NOMO-1 treated with dmso at 0.1 percent for 144 hours (cell line): ENCODE results near the gene EPC2.

Source experiments
- DNase-seq: peaks from one replicate; lab custom pipeline; 2025; ENCODE audit not compliant: unreplicated experiment; lab: John Stamatoyannopoulos, UW

Gene EPC2, protein sequence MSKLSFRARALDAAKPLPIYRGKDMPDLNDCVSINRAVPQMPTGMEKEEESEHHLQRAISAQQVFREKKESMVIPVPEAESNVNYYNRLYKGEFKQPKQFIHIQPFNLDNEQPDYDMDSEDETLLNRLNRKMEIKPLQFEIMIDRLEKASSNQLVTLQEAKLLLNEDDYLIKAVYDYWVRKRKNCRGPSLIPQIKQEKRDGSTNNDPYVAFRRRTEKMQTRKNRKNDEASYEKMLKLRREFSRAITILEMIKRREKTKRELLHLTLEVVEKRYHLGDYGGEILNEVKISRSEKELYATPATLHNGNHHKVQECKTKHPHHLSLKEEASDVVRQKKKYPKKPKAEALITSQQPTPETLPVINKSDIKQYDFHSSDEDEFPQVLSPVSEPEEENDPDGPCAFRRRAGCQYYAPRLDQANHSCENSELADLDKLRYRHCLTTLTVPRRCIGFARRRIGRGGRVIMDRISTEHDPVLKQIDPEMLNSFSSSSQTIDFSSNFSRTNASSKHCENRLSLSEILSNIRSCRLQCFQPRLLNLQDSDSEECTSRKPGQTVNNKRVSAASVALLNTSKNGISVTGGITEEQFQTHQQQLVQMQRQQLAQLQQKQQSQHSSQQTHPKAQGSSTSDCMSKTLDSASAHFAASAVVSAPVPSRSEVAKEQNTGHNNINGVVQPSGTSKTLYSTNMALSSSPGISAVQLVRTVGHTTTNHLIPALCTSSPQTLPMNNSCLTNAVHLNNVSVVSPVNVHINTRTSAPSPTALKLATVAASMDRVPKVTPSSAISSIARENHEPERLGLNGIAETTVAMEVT

DNA sequence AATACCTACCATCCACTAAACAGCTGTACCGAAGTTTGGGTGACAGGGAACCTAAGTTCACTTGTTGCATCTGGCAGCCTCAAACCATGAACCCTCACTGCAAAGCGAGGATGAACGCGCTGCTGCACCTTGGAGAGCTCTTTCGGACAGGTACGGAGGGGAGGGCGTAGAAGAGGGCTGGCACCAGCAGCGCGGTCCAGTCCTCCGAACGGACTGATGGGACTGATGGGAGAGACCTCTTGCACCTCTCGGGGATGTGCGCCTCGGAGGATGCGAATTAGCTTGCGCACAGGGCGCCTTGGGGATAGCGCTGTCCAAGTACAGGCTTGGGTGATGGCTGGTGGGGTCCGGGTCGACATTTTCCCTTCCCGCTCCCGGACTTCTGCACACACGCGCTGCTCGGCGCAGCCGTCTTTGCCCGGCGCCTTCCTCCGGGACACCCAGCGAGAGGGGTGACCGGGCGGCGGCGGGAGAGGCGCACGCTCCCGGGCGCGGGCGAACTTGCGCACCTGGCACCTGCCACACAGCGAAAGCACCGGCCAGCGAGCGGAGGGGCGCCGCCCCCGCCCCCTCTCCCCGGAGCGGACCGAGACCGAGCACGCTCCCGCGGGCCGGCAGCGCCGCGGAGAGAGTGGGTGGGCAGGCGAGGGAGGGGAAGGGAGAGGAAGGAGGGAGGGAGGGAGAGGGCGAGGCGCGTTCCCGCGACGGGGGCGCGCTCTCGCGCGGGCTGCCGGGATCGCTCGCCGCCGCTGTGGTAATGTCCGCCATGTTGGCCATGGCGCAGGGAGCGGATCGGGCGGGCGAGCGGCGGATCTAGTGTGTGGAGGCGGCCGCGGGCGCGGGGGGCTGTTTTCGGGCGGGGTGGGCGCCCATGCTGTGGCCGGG lies at the start of gene EPC2:
Gene EPC2 (plus strand): TSS at position 754 of the 885 bp plus-strand sequence. CDS start 267 bp downstream, outside the sequence.
- peak; percentile 70 for DNase-seq

DNA sequence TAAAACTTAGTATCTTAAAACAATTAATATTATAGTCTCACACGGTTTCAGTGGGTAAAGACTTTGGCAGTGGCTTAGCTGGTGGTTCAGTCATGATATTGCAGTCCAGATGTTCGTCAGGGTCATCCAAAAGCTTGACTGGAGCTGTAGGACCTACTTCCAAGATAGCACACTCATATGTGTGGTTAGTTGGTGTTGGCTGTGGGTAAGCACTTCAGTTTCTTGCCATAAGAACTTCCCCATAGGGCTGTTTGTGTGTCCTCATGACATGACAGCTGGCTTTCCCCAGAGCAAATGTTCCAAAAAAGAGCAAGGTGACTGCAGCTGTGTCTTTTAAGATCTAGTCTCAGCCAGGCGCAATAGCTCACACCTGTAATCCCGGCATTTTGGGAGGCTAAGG lies 48.5 kb upstream of the EPC2 start:
- no peak for DNase-seq

DNA sequence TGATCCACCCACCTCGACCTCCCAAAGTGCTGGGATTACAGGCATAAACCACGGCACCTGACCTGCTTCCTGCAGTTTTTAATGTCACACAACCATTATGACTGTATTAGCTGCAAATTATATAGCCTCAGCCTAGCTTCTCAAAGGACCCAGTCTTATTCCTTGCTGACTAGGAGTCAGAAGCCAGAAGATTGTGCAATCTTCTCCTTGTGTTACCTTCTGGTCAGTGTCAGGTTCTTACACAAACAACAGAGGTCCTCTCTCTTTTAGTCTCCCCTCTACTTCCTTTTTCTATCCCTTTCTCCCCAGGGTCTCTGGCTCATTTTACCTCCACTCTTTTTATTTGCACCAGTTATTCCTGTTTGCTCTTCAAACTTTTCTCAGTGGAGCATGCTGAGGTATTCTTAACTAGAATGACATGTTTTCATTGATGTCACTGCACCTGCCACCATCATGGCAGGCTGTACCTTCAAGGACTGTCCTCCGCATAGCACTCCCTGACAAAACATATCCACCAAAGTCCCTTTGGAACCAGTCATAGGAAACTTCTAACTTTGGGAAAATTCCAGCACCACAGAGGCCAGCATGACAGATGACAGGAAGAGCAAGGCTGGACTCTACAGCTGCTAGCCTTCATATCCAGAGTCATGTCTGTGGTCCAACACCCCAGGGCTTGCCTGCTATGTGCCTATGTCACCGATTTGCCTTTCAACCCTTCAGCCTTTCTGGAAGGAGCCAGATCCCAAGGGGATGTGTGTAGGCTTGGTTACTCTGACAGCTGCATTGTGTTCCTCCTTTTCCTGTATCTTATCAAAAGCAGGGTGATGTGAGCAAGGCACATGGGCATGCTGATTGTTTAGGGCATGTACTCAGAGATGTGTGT lies 45.2 kb upstream of the EPC2 start:
- no peak for DNase-seq

DNA sequence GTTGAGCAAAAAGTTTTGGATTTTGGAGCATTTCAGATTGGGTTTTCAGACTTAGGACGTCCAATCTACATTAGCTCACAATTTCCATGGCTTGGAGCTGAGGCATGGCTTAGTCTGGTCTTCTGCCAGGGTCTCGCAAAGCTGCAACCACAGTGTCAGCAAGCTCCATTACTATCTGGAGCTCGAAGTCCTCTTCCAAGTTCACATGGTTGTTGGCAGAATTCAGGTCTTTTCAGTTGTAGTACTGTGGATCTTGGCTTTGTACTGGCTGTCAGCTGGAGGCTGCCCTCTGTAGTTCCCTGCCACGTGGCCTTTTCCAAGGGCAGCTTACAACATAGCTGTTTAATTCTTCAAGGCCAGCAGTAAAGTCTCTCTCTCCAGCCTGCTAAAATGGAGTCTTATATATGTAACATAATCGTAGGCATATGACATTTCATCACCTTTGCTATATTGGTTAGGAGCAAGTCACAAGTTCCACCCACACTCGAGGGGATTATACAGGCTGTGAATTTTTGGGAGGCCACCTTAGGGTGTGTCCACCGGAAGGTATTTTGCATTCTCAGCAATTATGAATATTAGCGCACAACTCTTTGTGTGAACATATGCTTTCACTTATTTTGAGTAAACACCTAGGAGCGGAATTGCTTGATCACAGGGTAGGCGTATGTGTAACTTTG lies 41.5 kb upstream of the EPC2 start:
- DNase-seq, result no peak

DNA sequence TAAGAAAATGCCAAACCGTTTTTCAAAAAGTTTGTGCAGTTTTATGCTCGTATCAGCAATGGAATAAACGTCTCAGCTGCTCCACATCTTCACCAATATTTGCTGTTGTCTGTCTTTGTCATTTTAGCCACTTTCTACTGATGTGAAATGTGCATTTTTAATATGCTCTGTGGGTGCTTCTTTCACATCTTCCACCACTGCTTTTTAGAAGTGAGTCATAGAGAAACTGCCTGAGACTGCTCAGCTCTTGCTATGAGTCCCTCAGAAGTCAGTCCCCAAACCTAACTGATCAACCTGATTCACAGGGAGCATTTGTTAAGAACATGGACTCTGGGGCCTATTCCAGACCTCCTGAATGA lies 41.0 kb upstream of the EPC2 start:
- no peak for DNase-seq

DNA sequence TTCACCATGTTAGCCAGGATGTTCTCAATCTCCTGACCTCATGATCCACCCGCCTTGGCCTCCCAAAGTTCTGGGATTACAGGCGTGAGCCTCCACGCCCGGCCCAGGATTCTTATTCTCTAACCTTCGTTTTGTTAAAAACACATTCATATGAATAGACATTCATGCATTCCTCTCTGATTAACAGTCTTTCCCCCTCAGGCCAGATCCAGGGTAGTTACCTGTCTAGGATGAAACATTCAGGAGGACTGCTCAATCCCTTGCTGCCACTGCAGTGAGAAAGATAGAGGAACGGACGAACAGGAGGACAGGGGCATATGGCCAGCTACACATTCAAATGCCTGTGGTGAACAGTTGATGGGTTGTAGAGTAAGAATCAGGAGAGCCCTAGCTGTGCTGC lies 39.6 kb upstream of the EPC2 start:
- DNase-seq, result no peak

DNA sequence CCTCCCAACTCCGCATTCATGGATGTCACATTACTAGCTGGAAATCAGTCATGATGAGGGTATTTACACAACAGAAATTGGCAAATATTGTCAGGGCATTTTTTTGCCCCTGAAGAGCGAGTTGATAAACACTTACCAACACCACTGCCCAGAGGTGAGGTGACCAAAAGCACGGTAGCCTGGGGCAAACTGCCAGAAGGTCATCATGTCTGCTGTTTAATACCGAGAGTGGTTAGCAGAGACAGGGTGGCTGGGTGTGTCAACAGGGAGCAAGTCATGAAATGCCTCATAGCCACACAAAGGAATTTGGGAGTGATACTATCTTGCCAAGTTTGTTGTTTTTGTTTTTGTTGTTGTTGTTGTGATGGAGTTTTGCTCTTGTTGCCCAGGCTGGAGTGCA lies 37.0 kb upstream of the EPC2 start:
- DNase-seq, result no peak

DNA sequence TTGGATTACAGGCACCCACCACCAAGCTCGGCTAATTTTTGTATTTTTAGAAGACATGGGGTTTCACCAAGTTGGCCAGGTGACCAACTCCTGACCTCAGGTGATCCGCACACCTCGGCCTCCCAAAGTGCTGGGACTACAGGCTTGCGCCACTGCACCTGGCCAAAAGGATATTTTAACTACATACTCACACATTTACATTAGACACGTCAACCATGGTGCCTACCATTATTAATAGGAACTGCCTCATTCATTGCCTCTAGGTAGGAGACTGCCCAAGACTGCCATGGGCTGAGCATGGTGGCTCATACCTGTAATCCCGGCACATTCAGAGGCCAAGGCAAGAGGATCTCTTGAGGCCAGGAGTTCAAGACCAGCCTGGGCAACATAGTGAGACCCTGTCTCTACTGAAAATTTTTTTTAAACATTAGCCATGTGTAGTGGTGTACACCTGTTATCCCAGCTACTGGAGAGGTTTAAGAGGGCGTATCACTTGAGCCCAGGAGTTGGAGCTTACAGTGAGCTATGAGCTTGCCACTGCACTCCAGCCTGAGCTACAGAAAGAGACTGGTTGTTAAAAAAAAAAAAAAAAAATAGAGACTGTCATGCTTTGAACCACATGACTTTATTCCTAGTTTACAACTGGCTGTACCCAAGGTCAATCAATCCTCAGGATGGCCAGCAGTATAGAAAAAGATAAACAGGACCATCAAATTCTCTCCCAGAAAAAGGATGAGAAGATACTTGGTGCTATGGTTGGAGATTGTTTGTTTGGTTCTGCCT lies 31.1 kb upstream of the EPC2 start:
- no peak for DNase-seq

DNA sequence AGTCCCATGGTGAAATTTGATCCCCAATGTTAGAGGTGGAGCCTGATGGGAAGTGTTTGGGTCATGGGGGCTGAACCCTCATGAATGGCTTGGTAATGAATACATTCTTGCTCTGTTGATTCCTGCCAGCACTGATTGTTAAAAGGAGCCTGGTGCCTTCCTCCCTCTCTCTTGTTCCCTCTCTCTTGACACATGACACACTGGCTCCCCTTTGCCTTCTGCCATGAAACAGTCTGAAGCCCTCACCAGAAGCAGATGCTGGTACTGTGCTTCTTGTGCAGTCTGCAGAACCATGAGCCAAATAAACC lies 30.6 kb upstream of the EPC2 start:
- no peak for DNase-seq

DNA sequence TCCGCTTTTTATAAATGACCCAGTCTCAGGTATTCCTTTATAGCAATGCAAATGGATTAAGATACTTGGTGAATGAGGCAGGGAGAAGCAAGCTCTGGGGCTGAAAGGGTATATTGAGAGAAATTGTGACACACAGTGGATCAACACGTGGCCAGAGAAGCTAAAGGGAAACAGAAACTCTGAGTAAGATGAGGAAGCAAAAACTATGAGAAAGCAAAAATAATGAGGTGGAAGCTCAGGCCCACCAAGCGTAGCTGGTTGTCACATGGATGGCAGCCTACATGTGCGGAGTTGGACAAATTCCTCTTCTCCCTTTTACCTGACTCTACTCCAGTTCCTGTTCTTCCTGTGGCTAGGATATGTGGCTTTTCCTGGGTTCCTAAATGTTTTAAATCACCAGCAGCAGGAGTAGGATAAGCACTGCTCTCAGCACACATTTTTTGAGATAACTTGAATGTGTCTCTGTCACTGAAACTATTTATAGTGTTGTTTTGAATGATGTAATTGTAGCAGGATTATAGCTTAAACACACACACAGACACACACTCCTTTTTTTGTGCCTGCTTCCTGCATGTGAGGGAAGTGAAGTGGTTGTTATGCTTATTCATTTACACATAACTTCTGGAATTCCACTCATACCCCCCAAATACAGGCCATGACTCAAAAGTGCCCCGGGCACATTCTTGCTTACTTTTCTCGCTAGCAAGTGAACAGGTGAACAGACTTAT lies 30.1 kb upstream of the EPC2 start:
- peak; percentile 78 for DNase-seq

DNA sequence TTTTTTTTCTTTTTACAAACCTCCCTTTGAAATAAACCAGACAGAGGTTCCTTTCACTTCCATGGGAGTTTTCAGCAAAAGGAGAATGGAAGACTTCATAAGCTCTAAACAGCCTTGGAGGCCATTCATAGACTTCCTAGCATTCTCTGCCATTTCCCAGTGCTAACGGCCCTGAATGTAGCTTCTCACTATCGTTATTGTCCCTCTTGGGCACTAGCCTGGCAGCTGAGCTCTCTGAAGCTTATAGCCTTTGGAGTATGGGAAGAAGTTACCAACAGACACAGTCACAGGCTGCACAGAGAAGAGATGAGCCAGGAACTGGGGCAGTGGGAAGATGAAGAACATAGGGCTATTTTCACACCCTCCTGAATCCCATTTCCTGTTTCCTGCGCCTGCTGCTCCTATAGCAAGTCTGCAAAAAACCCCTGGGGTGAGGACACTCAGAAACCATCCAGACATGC lies 29.1 kb upstream of the EPC2 start:
- DNase-seq, result no peak

DNA sequence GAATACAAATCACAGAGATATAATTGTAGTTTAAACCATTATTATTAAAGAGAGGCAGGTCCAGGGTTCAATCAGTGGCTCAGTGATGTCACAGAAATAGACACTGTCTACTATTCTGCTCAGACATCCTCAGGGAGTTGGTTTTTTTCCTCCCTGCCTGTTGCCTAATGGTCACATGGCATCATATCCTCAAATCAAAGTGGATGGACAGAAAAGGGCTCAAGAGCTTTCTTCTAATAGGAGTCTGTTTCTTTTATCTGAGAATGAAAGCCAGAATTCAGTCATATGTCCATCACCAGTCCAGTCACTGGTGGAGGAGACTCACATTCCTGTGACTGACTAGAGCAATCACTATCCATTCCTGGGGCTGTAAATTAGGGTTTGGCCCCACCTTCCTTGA lies 27.9 kb upstream of the EPC2 start:
- no peak for DNase-seq

DNA sequence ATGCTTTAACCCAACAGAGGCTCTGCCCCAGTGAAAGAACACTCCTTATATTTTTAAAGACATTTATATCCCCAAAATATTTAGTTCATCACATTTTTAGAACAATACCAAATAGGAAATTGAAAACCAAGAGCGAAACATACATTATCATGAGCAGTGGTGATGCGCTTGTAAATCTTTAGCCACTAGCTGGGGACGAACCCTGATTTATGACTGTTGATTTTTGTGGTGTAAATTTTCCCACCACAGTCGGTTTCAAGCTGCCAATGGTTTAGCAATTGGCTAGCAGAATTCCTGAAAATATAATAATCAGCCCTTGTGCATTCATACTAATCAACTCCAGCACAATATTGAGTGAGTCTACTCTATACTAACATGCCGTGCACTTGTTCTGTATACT lies 27.3 kb upstream of the EPC2 start:
- DNase-seq, result no peak

DNA sequence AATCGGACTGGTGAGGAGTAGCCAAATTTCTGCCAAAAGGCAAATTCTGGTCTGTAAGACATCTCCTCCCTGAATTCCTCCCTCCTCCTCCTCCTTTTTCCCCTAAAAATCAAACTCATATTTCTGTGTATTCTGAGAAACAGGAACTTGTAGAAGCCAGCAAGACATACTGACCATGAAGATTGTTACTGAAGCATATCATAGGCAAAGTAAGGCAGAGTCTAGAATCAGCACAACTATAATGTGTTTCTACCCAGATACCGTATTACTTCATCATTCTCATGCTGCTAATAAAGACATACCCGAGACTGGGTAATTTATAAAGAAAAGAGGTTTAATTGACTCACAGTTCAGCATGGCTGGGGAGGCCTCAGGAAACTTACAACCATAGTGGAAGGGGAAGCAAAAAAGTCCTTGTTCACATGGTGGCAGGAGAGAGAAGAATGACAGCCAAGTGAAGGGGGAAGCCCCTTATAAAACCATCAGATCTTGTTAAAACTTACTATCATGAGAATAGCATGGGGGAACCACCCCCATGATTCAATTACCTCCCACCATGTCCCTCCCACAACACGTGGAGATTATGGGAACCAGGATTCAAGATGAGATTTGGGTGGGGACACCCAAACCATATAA lies 24.9 kb upstream of the EPC2 start:
- DNase-seq, result no peak

DNA sequence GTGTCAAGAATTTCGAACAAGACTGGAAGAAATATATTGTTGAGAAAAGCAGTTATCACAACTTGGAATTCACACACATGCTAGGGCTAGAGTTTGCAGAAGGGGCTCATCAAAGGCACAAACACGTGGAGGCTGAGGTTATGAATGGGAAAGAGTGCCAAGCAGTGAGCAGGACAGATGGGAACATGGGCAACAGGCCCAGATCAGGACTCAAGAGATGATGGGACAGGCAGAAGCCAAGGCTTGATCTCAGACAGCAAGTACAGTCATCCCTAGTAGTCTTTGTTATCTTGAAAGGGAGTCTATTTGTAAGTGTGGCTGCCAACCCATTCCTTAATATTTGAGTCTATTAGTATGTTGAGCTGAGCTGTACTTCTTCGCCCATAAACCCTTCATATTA lies 22.2 kb upstream of the EPC2 start:
- no peak for DNase-seq

DNA sequence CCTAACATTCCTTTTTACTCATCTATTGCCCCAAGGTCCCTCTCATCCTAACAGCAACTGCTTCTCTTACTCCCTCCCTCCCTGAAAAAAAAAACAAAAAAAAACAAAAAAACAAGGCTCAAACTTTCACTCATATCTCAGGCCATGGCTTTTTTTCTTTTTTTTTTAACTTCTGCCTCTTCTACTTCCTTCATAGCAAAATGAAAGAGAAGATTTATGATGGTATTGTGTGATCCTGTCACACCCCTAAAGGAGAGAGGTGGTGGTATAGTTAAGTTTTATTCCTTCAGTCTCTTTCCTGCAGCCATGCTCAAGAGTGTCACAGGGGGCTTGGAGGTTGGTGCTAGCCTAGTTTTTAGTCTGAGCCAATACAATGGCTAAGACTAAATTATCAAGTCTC lies 21.5 kb upstream of the EPC2 start:
- no peak for DNase-seq

DNA sequence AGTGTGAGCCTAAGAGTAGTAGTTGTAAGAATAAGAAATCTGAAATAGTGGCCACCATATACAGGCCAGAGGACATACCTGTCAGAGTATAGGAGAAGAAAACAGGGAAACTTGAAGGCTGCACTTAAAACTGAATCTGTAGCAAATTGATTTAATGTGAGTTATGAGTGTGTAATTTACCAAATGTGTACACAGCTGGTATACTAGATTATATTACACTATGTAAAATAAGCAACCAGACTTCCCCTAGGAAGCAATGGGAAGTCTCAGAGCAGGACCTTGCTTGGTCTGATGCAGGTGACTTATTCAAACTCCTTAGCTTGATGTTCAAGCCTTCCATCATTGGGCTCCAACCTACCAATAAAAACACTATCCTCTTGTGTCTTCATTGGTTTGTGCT lies 17.3 kb upstream of the EPC2 start:
- no peak for DNase-seq

DNA sequence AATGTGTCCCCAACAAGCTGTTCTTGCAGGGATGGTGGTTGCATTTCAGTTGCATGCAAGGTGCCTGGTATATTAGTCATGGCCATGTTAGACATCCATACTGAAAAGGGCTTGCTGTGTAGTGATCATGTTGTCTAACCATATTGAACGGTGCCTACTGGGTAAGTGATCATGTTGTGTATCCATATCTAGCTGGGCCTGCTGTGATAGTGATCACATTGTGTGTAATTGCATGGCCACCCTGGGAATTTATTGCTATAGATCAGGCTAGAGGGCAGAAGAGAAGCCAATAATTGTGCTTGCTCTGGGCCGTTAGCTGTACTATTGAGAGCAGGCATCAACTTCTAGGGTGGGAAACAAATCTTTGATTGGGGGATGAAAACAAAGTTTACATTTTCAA lies 9.8 kb upstream of the EPC2 start:
- DNase-seq, result no peak
